ENCODE results near the gene CAND2. TPM values are rescaled to one million over a fixed set of nuclear protein-coding genes. Genes with fewer than 3 reads are reported as not detected.

CAND2 gene
- total and polyA plus RNA-seq, 2 of the 8 experiments (the other 6 are each of a cell fraction or from before 2014, with no cell fraction given) = 8.7 TPM

DNA sequence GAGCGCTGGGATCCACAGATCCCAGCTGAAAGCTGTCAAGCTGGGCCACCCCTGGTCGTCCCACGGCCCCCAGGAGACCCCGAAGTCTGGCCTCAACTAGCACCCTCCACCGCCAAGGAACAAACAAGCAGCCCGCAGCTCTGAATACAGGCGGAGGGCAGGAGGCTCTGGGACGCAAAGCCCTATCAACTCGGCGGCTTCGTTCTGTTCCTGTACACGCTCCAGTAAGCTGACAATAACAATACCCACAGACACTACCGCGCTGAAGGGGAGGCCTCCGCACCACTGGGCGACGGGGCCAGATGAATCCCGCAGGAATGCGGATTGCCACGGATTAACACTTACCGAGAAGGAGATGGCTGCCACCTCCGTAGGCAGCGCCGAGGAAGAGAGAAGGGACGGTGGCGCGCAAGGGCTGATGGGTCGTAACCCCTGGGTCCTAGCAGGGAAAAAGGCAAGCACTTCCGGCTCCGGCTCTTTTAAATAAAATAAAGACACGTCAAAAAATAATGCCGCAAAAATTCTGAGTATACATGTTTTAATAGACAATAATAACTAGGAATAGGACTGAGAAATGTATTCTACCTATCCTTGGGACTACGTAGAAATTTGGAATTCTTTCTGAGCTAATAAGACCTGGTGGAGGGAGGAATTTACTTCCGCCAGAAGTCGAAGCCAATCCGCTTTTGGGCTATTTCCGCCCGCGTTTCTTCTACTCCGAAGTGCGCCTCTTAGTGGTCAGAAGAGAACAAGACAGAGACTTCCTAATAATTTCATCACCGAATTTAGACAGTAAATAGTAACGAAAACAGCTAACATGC is 44.9 kb downstream of the CAND2 start, which contains the start of gene RPL32 (continued):
- peak; percentile 72 for TF ChIP-seq EGR1 (IDR thresholded peaks at IDR 0.05; ENCODE audit: borderline replicate concordance, low read depth, low read length)
- no peak for TF ChIP-seq SP2 (IDR thresholded peaks at IDR 0.05; ENCODE audit: low read length)
- TF ChIP-seq, protein P1, sequence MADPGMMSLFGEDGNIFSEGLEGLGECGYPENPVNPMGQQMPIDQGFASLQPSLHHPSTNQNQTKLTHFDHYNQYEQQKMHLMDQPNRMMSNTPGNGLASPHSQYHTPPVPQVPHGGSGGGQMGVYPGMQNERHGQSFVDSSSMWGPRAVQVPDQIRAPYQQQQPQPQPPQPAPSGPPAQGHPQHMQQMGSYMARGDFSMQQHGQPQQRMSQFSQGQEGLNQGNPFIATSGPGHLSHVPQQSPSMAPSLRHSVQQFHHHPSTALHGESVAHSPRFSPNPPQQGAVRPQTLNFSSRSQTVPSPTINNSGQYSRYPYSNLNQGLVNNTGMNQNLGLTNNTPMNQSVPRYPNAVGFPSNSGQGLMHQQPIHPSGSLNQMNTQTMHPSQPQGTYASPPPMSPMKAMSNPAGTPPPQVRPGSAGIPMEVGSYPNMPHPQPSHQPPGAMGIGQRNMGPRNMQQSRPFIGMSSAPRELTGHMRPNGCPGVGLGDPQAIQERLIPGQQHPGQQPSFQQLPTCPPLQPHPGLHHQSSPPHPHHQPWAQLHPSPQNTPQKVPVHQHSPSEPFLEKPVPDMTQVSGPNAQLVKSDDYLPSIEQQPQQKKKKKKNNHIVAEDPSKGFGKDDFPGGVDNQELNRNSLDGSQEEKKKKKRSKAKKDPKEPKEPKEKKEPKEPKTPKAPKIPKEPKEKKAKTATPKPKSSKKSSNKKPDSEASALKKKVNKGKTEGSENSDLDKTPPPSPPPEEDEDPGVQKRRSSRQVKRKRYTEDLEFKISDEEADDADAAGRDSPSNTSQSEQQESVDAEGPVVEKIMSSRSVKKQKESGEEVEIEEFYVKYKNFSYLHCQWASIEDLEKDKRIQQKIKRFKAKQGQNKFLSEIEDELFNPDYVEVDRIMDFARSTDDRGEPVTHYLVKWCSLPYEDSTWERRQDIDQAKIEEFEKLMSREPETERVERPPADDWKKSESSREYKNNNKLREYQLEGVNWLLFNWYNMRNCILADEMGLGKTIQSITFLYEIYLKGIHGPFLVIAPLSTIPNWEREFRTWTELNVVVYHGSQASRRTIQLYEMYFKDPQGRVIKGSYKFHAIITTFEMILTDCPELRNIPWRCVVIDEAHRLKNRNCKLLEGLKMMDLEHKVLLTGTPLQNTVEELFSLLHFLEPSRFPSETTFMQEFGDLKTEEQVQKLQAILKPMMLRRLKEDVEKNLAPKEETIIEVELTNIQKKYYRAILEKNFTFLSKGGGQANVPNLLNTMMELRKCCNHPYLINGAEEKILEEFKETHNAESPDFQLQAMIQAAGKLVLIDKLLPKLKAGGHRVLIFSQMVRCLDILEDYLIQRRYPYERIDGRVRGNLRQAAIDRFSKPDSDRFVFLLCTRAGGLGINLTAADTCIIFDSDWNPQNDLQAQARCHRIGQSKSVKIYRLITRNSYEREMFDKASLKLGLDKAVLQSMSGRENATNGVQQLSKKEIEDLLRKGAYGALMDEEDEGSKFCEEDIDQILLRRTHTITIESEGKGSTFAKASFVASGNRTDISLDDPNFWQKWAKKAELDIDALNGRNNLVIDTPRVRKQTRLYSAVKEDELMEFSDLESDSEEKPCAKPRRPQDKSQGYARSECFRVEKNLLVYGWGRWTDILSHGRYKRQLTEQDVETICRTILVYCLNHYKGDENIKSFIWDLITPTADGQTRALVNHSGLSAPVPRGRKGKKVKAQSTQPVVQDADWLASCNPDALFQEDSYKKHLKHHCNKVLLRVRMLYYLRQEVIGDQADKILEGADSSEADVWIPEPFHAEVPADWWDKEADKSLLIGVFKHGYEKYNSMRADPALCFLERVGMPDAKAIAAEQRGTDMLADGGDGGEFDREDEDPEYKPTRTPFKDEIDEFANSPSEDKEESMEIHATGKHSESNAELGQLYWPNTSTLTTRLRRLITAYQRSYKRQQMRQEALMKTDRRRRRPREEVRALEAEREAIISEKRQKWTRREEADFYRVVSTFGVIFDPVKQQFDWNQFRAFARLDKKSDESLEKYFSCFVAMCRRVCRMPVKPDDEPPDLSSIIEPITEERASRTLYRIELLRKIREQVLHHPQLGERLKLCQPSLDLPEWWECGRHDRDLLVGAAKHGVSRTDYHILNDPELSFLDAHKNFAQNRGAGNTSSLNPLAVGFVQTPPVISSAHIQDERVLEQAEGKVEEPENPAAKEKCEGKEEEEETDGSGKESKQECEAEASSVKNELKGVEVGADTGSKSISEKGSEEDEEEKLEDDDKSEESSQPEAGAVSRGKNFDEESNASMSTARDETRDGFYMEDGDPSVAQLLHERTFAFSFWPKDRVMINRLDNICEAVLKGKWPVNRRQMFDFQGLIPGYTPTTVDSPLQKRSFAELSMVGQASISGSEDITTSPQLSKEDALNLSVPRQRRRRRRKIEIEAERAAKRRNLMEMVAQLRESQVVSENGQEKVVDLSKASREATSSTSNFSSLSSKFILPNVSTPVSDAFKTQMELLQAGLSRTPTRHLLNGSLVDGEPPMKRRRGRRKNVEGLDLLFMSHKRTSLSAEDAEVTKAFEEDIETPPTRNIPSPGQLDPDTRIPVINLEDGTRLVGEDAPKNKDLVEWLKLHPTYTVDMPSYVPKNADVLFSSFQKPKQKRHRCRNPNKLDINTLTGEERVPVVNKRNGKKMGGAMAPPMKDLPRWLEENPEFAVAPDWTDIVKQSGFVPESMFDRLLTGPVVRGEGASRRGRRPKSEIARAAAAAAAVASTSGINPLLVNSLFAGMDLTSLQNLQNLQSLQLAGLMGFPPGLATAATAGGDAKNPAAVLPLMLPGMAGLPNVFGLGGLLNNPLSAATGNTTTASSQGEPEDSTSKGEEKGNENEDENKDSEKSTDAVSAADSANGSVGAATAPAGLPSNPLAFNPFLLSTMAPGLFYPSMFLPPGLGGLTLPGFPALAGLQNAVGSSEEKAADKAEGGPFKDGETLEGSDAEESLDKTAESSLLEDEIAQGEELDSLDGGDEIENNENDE (IDR thresholded peaks at IDR 0.05; ENCODE audit: insufficient replicate concordance, low read length) = no peak
- no peak for TF ChIP-seq BRCA1 (IDR thresholded peaks at IDR 0.05; ENCODE audit: low read depth, low read length)
- TF ChIP-seq TCF12 (IDR thresholded peaks at IDR 0.05; ENCODE audit: low read depth, low read length) = no peak
- no peak for TF ChIP-seq SUZ12 (IDR thresholded peaks at IDR 0.05; ENCODE audit: low read length)
- no peak for TF ChIP-seq CBX8 (IDR thresholded peaks at IDR 0.05; ENCODE audit: borderline replicate concordance, low read depth, low read length)
- TF ChIP-seq RFX5 (IDR thresholded peaks at IDR 0.05; ENCODE audit: borderline replicate concordance, low read depth, low read length) = no peak
- no peak for TF ChIP-seq KDM4A (IDR thresholded peaks at IDR 0.05; ENCODE audit: low read depth, low read length, severe bottlenecking)

All from H1 (cell line).